ENCODE measurements around the gene KISS1R.
A peak's percentile ranks its signal among the peaks of the same experiment; 100 is the strongest.

The KISS1R gene

GRCh38 chr19:925087-925525 lies 8.0 kb downstream of the KISS1R start:
- DNase-seq, result peak; percentile 85

GRCh38 chr19:925526-926322 lies 8.6 kb downstream of the KISS1R start, which contains the start of gene ARID3A:
ARID3A (plus strand) TSS chr19:926035; CDS start chr19:929529, 3,494 bp downstream.
- DNase-seq, result peak; percentile 83

- no peak for DNase-seq
These were observed 9.1 kb downstream of the KISS1R start for GRCh38 chr19:926323-926588.

- peak; percentile 62 for DNase-seq
These were observed 9.6 kb downstream of the KISS1R start for GRCh38 chr19:926589-927350.

GRCh38 chr19:927351-927779 lies 10.2 kb downstream of the KISS1R start:
- DNase-seq, result no peak

GRCh38 chr19:927780-928401 lies 10.8 kb downstream of the KISS1R start:
- no peak for DNase-seq

- no peak for DNase-seq
These were observed 11.5 kb downstream of the KISS1R start for GRCh38 chr19:928471-929202.

GRCh38 chr19:929203-929890 lies 12.2 kb downstream of the KISS1R start:
- DNase-seq, result no peak

GRCh38 chr19:929891-930258 lies 12.7 kb downstream of the KISS1R start:
- DNase-seq, result no peak

GRCh38 chr19:931860-932647 lies 14.9 kb downstream of the KISS1R start:
- no peak for DNase-seq

GRCh38 chr19:932648-933552 lies 15.8 kb downstream of the KISS1R start:
- no peak for DNase-seq

- no peak for DNase-seq
These were observed 16.4 kb downstream of the KISS1R start for GRCh38 chr19:933553-933882.

- no peak for DNase-seq
These were observed 17.2 kb downstream of the KISS1R start for GRCh38 chr19:934197-934840.

GRCh38 chr19:934865-935479 lies 17.8 kb downstream of the KISS1R start:
- no peak for DNase-seq

GRCh38 chr19:936175-936546 lies 19.0 kb downstream of the KISS1R start:
- DNase-seq, result no peak

GRCh38 chr19:937259-937694 lies 20.1 kb downstream of the KISS1R start:
- DNase-seq, result peak; percentile 53

- DNase-seq, result no peak
These were observed 21.2 kb downstream of the KISS1R start for GRCh38 chr19:938233-938923.

GRCh38 chr19:939439-939838 lies 22.3 kb downstream of the KISS1R start:
- no peak for DNase-seq

GRCh38 chr19:939922-940321 lies 22.8 kb downstream of the KISS1R start:
- no peak for DNase-seq
